ENCODE measurements around the gene HOXA9.

Gene HOXA9

DNA sequence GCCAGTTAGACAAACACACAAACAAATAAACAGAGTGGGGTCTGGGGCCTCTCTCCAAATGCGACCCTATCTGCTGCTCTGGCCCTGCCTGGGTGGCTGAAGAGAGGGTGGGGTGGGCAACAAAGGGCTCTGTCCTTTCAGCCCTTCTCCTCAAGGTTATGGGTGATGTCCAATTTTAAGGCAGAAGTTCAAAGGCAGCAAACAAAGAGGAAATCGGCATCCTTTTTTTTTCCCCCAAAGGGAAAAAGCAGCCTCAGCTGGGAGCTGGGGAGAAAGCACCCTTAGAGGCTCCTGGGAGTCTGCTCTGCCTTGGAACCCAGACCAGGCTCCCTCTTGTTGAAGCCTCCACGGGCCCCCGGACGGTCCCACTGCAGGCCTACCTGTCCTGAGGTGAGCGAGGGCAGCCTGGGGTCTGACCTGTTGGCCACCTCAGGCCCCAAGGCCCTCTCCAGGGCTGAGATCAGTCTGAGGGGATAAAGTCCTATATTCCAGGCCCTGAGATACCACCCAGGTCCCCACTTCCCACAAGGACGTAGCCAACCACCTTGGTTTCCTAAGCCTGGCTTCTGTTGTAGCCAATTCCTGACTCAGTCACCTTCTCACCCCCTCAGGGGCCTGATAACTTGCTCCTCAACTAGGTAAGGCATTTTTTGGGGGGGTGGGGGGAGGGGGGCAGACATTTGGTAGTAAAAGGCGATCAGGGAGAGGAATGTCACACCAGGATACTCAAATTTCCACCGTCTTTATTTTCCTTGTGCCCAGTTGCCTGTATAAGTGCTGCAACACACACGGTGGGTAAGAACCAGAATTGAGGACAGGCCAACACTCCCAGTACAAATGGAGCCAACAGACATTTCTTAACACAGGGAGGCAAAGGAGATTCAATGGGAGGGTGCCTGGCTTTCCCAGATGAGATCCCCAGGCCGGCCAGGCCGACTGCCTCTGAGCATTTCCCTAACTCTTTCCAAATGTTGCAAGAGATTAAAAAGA, 15.4 kb upstream of the HOXA9 start:
- Histone ChIP-seq H2BK5ac (ENCODE audit: low read length) (no peak overlapping the region), H3K27ac (replicated peaks; ENCODE audit: low read length) (no peak overlapping the region), H3K9ac (ENCODE audit: low read depth, low read length, poor library complexity) (no peak overlapping the region), H3K4me3 (ENCODE audit: low read length in 2 of 2) (no peak overlapping the region), H3K27me3 (ENCODE audit: control insufficient read depth in 3 of 3, insufficient read depth in 3 of 3, low read depth in 1 of 3, low read length in 3 of 3) (peaks cover 59 to 99% (median 96%) of the 10 kb centered on the region in 3 experiments), H4K8ac (ENCODE audit: low read depth, low read length) (no peak overlapping the region), H3K79me1 (ENCODE audit: low read depth, low read length) (no peaks in the 10 kb centered on the region), H2BK120ac (ENCODE audit: low read depth, low read length) (no peak overlapping the region), H2AFZ (ENCODE audit: low read length) (no peak overlapping the region), H3K9me3 (replicated peaks in 1 of 2; ENCODE audit: control insufficient read depth in 2 of 2, insufficient read depth in 1 of 2, low read depth in 1 of 2, low read length in 2 of 2) (peaks cover 2 to 11% of the 10 kb centered on the region in 2 donors), H4K91ac (ENCODE audit: low read depth, low read length, poor library complexity) (no peak overlapping the region), H2BK12ac (ENCODE audit: low read length) (no peak overlapping the region), H3K4me2 (ENCODE audit: insufficient read depth, low read length, poor library complexity, severe bottlenecking) (no peak overlapping the region), H3K36me3 (replicated peaks in 1 of 2; ENCODE audit: control insufficient read depth in 2 of 2, insufficient read depth in 2 of 2, low read length in 2 of 2) (no peaks in the 10 kb centered on the region), H3K18ac (ENCODE audit: low read length) (no peak overlapping the region), H2BK15ac (ENCODE audit: low read length) (no peak overlapping the region), H3K4me1 (ENCODE audit: control insufficient read depth in 2 of 2, insufficient read depth in 1 of 2, low read depth in 1 of 2, low read length in 2 of 2) (peaks cover 0 to 3% of the 10 kb centered on the region in 2 donors), H3K4ac (ENCODE audit: low read length) (no peak overlapping the region), H2AK5ac (ENCODE audit: low read depth, low read length) (no peak overlapping the region), H3K14ac (ENCODE audit: low read length) (no peak overlapping the region), H3K23ac (ENCODE audit: low read depth, low read length, poor library complexity) (no peak overlapping the region)
- WGBS, 2 donors (ENCODE audit: extremely low coverage in 2 of 2, insufficient read length in 2 of 2, insufficient replicate concordance in 1 of 2) = no CpG with 5 or more reads among the region's 12 CpGs
- no peak for DNase-seq (ENCODE audit: low spot score)

- Histone ChIP-seq H4K91ac (ENCODE audit: low read depth, low read length, poor library complexity) (no peak overlapping the region), H3K14ac (ENCODE audit: low read length) (no peak overlapping the region), H2BK5ac (ENCODE audit: low read length) (no peak overlapping the region), H2BK15ac (ENCODE audit: low read length) (no peak overlapping the region), H2BK120ac (ENCODE audit: low read depth, low read length) (no peak overlapping the region), H3K4me3 (ENCODE audit: low read length in 2 of 2) (no peak overlapping the region), H3K23ac (ENCODE audit: low read depth, low read length, poor library complexity) (peak overlapping the region; percentile 83), H3K4me1 (ENCODE audit: control insufficient read depth in 2 of 2, insufficient read depth in 1 of 2, low read depth in 1 of 2, low read length in 2 of 2) (peaks cover 0 to 3% of the 10 kb centered on the region in 2 donors), H2AFZ (ENCODE audit: low read length) (peak overlapping the region; percentile 66), H3K9ac (ENCODE audit: low read depth, low read length, poor library complexity) (no peak overlapping the region), H3K27ac (replicated peaks; ENCODE audit: low read length) (no peak overlapping the region), H3K79me1 (ENCODE audit: low read depth, low read length) (no peaks in the 10 kb centered on the region), H3K4ac (ENCODE audit: low read length) (no peak overlapping the region), H2BK12ac (ENCODE audit: low read length) (no peak overlapping the region), H4K8ac (ENCODE audit: low read depth, low read length) (no peak overlapping the region), H3K9me3 (replicated peaks in 1 of 2; ENCODE audit: control insufficient read depth in 2 of 2, insufficient read depth in 1 of 2, low read depth in 1 of 2, low read length in 2 of 2) (peaks cover 2 to 10% of the 10 kb centered on the region in 2 donors), H2AK5ac (ENCODE audit: low read depth, low read length) (no peak overlapping the region), H3K36me3 (replicated peaks in 1 of 2; ENCODE audit: control insufficient read depth in 2 of 2, insufficient read depth in 2 of 2, low read length in 2 of 2) (no peaks in the 10 kb centered on the region), H3K4me2 (ENCODE audit: insufficient read depth, low read length, poor library complexity, severe bottlenecking) (no peak overlapping the region), H3K18ac (ENCODE audit: low read length) (no peak overlapping the region), H3K27me3 (ENCODE audit: control insufficient read depth in 3 of 3, insufficient read depth in 3 of 3, low read depth in 1 of 3, low read length in 3 of 3) (peaks cover 58 to 99% (median 96%) of the 10 kb centered on the region in 3 experiments)
- DNase-seq (ENCODE audit: low spot score) = no peak
- no CpG with 5 or more reads among the region's 56 CpGs for WGBS, 2 donors (ENCODE audit: extremely low coverage in 2 of 2, insufficient read length in 2 of 2, insufficient replicate concordance in 1 of 2)
These were observed 14.4 kb upstream of the HOXA9 start for GRCh38 chr7:27179503-27180430.

DNA sequence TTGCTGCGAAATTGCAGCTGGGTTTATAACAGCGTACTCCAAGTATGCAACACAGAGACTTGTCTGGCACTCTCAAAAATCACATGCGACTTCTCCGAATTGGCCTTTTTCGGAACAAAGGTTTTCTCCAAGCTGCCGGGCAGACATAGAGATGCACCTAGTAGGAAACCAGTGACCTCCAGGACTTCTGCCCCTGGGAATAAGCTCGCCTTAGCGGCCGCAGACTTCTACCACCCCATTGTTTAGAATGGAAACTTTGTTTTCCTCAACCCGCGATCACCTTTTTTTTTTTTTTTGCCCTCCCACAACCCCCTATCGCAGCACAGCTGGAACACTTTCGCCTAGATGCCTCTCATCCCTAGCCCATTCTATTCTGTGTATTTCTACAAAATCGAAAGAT, 13.7 kb upstream of the HOXA9 start:
- Histone ChIP-seq H3K14ac (ENCODE audit: low read length) (no peak overlapping the region), H2BK5ac (ENCODE audit: low read length) (no peak overlapping the region), H3K4me1 (ENCODE audit: control insufficient read depth in 2 of 2, insufficient read depth in 1 of 2, low read depth in 1 of 2, low read length in 2 of 2) (peaks cover 0 to 1% of the 10 kb centered on the region in 2 donors), H3K4ac (ENCODE audit: low read length) (no peak overlapping the region), H3K27ac (replicated peaks; ENCODE audit: low read length) (no peak overlapping the region), H3K79me1 (ENCODE audit: low read depth, low read length) (no peaks in the 10 kb centered on the region), H2AK5ac (ENCODE audit: low read depth, low read length) (no peak overlapping the region), H3K18ac (ENCODE audit: low read length) (no peak overlapping the region), H3K36me3 (replicated peaks in 1 of 2; ENCODE audit: control insufficient read depth in 2 of 2, insufficient read depth in 2 of 2, low read length in 2 of 2) (no peaks in the 10 kb centered on the region), H3K27me3 (ENCODE audit: control insufficient read depth in 3 of 3, insufficient read depth in 3 of 3, low read depth in 1 of 3, low read length in 3 of 3) (peaks cover 60 to 99% (median 96%) of the 10 kb centered on the region in 3 experiments), H3K4me2 (ENCODE audit: insufficient read depth, low read length, poor library complexity, severe bottlenecking) (no peak overlapping the region), H3K9me3 (replicated peaks in 1 of 2; ENCODE audit: control insufficient read depth in 2 of 2, insufficient read depth in 1 of 2, low read depth in 1 of 2, low read length in 2 of 2) (peaks cover 2 to 14% of the 10 kb centered on the region in 2 donors), H2AFZ (ENCODE audit: low read length) (no peak overlapping the region), H3K9ac (ENCODE audit: low read depth, low read length, poor library complexity) (no peak overlapping the region), H4K8ac (ENCODE audit: low read depth, low read length) (no peak overlapping the region), H2BK120ac (ENCODE audit: low read depth, low read length) (no peak overlapping the region), H2BK15ac (ENCODE audit: low read length) (no peak overlapping the region), H3K4me3 (ENCODE audit: low read length in 2 of 2) (no peak overlapping the region), H3K23ac (ENCODE audit: low read depth, low read length, poor library complexity) (no peak overlapping the region), H4K91ac (ENCODE audit: low read depth, low read length, poor library complexity) (no peak overlapping the region), H2BK12ac (ENCODE audit: low read length) (no peak overlapping the region)
- DNase-seq (ENCODE audit: low spot score) = no peak
- no CpG with 5 or more reads among the region's 14 CpGs for WGBS, 2 donors (ENCODE audit: extremely low coverage in 2 of 2, insufficient read length in 2 of 2, insufficient replicate concordance in 1 of 2)
